Measurements from ENCODE around the gene KCNJ14.

The KCNJ14 gene

DNA sequence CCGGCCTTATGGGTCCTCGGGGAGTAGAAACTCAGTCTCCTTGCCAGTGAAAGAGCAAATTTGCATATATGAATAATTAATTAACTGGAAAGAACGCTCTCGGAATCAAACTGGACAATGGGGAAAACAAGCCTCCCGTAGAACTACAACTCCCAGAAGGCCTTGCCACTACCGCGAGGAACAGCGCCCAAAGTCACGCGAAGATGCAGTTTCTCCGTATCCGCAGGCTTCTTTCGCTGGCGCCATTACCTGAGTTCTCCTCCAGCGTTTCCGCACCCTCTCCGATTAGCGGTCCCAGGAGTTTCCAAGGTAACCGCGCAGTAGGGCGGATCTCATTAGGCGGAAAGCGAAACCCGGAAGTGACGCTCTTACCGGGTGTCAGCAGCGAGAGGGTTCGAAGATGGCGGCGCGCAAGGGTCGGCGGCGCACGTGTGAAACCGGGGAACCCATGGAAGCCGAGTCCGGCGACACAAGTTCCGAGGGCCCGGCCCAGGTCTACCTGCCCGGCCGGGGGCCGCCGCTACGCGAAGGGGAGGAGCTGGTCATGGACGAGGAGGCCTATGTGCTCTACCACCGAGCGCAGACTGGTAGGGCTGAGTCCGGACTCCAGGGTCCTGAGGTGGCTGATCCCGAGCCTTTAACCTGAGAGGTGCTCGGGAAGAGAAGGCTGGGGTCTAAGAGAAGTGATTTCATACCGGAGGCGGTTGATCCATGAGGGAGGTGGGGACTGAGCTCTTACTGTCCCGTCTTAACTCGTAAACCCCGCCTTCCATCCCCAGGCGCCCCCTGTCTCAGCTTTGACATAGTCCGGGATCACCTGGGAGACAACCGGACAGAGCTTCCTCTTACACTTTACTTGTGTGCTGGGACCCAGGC is 9.5 kb upstream of the KCNJ14 start, which contains the start of gene GRWD1:
GRWD1 (plus strand) TSS at position 378 of the 876 bp plus-strand sequence; CDS start at position 401, 23 bp downstream.
- peak; percentile 95 to 96 for DNase-seq

DNA sequence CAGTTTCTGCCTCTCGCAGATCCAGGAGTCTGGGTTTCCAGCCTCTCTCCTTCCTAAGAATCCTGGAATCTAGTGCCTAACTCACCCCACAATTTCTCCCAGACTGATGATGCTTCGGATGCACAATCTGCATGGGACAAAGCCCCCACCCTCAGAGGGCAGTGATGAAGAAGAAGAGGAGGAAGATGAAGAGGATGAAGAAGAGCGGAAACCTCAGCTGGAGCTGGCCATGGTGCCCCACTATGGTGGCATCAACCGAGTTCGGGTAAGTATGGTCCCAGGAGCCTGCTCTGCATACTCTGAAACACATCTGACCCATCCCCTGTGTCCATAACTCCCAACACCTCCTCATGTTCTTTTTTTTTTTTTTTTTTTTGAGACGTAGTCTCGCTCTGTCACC is 8.8 kb upstream of the KCNJ14 start:
- no peak for DNase-seq

DNA sequence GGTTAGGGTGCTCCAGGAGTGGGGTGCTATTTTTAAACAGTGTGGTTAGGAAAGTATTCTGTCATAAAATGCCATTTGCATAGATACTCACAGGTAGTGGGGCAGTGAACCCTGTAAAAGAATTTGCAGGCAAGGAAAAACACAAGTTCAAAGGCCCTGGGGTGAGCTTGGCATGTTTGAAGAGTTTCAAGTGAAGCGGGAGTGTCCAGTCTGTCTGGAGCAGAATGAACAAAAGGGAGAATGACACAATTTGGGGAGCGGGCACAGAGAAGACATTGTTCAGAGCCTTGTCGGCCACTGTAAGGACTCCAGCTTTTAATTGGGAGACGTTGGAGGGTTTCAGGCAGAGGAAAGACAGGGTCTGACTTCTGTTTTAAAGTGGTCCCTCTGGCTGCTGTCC is 6.8 kb upstream of the KCNJ14 start:
- no peak for DNase-seq

DNA sequence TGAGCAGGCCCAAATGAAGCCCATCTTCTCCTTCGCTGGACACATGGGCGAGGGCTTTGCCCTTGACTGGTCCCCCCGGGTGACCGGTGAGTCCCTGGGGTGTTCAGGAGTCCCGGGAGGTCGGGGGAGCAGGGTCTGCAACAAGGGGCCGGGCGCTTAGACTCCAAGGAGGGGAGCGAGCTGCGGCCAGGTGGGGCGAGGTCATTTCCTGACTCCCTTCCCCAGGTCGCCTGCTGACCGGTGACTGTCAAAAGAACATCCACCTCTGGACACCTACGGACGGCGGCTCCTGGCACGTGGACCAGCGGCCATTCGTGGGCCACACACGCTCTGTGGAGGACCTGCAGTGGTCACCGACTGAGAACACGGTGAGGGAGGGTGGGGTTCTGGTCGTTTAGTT is 4.9 kb upstream of the KCNJ14 start:
- DNase-seq: no peak

DNA sequence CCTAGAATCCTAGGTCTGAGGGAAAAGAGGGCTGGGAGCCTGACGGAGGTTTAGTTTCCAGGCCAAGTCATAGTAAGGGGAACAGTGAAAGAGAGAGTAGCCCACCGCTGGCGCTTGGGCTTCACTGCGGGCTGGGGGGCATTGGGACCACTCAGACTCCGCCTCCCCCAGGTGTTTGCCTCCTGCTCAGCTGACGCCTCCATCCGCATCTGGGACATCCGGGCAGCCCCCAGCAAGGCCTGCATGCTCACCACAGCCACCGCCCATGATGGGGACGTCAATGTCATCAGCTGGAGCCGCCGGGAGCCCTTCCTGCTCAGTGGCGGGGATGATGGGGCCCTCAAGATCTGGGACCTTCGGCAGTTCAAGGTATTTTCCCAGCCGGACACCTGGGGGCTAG is 4.5 kb upstream of the KCNJ14 start:
- no peak for DNase-seq

DNA sequence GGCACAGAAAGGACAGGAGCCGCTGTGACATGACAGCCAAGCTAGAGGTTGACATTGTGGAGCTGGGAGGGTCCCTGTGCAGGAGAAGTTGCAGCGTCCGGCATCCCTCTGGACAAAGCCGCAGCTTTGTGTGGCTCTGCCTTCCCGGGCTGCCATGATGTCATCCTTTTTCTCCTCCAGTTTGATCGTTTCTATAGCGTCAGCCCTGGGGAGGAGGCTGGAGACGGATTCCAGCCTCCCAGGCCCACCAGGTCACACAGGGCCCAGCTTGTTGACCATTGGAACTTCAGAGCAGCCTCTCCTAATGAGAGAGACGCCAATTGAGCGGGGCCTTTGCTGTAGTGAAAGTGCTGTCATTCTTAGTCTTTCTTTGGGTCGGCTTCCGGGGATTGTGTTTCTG is 3.8 kb upstream of the KCNJ14 start:
- DNase-seq: no peak

DNA sequence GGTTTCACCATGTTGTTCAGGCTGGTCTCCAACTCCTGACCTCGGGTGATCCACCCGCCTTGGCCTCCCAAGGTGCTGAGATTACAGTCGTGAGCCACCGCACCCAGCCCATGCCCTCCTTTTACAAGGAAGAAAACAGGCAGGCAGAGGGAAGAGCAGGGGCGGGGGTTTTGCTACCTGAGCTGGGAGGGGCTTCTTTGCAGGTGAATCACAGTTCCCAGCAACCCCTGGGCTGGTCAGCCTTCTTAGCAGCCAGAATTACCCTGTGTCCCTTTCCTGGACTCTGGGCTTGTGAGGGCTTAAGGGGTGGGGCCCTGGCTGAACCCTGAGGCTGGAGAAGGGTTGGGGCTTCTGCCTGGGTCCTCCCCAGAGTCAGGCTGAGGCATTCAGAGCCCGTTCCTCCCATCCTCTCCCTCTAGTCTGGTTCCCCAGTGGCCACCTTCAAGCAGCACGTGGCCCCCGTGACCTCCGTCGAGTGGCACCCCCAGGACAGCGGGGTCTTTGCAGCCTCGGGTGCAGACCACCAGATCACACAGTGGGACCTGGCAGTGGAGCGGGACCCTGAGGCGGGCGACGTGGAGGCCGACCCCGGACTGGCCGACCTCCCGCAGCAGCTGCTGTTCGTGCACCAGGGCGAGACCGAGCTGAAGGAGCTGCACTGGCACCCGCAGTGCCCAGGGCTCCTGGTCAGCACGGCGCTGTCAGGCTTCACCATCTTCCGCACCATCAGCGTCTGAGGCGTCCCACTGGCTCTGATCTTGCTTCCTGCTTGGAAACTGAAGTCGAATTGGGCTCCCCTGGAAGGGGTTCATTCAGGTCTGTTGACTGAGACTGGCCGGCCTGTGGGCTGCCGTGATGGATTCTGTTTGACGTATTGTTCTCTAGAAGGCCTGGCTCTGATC is 2.8 kb upstream of the KCNJ14 start:
- no peak for DNase-seq

DNA sequence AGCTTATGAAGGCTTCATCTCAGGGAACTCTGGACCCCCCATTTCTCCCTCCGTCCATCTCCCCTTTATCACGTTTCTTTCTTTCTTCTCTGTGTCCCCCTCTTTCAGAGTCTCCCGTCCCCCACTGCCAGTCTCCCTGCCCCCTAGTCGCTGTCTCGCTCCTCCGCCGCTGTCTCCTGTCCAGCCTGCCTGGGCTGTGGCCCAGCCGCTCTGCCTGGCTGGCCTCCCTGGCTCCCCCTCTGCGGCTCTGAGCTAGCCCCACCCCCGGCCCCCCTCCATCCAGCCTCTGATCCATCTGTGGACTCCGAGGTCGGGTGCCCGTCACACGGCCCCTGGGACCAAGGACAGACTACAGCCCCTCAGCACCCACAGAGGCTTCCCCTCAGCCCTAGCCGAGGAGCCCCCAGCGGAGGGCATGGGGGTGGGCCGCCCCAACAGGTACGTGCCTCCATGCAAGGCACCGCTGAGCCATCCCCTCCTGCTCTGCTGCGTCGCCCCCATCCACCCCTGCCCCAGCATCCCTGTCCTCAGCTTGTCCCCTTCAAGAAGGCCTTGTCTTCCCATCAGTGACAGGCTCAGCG is 1.1 kb upstream of the KCNJ14 start:
- DNase-seq: no peak

DNA sequence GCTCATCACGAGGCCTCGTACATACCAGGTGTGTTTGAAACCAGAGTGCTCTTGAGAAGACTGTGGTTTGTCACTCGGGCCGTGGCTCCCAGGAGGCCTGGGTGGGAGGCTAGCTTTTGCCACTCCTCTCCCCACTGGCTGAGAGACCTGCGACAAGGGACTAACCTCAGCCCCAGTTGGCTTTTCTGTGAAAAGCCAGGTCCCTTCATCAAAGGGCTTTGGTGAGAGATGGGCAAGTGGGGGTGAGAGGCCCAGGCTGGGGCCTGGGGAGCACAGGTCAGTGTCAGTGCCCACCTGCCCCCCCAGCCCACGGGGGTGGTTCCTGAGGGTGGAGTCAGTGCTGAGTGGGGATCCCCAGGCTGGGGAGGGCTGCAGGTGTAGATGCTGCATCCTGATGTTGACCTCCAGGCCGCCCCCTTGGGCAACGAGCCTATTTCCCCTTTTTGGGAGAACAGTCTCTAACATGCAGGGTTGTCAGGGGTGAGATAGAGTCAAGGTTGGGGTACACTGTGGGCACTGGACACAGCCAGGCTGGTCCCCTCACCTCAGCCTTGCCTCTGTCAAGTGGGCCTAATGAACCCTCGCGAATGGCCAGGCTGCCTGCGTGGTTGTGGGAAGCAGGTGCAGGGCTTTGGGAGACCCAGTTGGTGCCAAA is 661 bp downstream of the KCNJ14 start:
- no peak for DNase-seq

DNA sequence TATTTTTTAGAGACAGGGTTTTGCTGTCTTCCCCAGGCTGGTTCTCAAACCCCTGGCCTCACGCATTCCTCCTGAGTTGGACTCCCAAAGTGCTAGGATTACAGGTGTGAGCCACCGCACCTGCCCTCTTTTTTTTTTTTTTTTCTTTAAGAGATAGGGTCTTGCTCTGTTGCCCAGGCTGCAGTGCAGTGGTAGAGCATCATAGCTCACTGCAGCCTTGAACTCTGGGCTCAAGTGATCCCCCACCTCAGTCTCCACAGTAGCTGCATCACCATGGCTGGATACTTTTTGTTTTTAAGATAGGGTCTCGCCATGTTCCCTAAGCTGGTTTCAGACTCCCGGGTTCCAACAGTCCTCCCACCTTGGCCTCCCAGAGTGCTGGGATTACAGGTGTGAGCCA is 1.5 kb downstream of the KCNJ14 start:
- no peak for DNase-seq

DNA sequence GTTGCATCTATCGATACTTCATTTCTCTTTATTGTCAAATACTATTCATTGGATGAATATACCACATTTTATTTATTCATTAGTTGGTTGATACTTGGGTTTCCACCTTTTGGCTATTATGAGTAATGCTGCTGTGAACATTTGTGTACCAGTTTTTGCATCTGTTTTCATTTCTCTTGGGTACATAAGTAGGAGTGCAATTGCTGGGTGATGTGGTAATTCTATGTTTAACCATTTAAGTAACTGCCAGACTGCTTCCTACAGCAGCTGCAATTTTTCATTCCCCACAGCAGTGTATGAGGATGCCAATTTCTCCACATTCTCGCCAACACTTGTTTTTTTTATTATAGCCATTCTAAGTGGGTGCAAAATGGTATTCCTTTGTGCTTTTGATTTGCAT is 2.6 kb downstream of the KCNJ14 start:
- no peak for DNase-seq

DNA sequence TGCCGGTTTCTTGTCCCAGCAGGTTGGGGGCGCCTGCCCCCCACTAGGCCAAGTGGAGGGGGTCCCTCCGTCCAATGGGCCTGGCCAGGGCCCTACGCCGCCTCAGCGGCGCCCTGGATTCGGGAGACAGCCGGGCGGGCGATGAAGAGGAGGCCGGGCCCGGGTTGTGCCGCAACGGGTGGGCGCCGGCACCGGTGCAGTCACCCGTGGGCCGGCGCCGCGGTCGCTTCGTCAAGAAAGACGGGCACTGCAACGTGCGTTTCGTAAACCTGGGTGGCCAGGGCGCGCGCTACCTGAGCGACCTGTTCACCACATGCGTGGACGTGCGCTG is 6.2 kb downstream of the KCNJ14 start:
- no peak for DNase-seq

DNA sequence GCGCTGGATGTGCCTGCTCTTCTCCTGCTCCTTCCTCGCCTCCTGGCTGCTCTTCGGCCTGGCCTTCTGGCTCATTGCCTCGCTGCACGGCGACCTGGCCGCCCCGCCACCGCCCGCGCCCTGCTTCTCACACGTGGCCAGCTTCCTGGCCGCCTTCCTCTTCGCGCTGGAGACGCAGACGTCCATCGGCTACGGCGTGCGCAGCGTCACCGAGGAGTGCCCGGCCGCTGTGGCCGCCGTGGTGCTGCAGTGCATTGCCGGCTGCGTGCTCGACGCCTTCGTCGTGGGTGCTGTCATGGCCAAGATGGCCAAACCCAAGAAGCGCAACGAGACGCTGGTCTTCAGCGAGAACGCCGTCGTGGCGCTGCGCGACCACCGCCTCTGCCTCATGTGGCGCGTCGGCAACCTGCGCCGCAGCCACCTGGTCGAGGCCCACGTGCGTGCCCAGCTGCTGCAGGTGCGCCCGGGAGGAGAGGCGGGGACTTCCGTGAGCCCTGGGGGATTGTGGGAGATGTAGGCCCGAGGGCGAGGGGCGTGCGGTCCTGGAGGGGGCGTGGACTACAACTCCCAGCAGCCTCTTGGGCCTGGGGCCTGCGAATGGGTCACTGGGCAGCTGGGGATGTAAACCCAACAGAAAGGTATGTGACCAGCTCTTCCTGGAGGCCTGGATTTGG is 6.7 kb downstream of the KCNJ14 start:
- no peak for DNase-seq

DNA sequence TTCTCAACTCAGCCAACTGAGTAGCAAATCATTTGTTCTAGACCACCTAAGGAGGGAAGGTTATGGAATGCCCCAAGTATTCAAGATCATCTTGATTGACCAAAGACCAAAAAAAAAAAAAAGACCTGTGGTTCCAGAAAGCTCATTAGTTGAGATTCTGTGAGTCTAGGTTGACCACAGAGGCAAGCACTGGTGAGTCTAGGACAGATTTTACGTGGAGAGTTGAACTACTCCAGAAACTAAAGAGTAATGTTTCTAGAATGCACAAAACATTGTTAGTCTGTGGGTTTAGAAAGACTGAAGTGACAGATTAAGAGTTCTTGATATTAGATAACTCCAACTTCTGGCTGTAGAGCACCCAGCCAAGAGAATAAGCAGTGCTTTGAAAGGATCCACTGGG is 9.8 kb downstream of the KCNJ14 start:
- no peak for DNase-seq

DNA sequence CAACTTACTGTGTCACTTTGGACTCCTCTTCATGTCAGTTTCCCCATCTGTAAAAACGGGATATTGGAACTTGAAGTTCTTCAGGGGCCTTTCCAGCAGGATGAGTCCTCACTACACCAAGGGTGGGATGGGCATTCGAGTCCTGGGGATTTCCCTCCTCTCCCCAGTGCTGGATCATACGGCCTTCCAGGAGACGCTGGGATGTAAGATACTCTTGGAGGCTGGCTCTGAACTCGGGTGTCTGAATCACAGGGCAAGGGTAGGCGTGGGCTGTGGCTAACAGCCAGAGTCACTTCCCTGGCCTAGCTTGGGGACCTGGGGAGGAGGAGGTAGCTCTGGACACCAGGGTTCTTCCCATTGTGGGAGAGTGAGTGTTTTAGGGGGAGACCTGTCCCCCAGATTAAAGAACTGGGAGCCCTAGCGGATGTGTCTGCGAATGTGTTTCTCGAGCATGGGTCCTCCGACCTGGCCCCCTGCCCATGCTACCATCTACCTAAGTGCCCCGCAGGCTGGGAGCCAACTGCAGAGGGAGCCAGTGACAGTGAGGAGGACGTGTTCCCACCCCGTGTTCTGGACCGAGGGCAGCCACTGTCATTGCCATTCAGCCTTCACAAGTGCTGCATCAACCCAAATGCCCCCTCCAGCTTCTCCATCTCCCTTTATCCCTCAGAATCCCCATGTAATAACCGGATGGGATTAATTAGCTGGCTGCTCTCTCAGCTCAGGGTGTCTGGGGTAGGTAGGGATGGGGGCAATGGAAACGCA is 11.4 kb downstream of the KCNJ14 start:
- peak; percentile 22 to 62 for DNase-seq

DNA sequence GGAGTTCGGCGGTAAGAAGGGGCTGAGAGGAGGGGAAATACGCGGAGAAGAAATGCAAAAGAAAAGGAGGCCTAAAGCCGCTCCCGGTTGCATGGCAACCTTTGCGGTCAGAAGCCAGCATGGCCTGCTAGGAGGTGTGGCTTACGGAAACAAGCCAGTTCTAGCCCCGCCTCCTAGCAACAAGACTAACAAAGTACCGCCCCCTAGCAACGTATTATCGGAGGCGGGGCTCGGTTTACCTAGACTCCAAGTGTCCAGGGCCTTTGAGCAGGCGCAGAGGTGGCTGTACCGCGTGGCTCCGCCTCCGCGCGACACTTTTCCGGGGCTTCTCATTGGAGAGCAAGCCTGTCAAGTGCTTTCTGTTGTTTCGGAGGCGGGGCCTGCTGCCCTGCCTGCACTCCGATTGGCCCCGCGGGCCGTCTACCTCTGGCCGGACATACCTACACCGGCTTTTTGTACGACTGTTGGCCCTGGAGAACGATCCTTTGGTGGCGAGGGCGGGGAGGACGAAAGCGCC is 13.5 kb downstream of the KCNJ14 start:
- DNase-seq: peak; percentile 100

DNA sequence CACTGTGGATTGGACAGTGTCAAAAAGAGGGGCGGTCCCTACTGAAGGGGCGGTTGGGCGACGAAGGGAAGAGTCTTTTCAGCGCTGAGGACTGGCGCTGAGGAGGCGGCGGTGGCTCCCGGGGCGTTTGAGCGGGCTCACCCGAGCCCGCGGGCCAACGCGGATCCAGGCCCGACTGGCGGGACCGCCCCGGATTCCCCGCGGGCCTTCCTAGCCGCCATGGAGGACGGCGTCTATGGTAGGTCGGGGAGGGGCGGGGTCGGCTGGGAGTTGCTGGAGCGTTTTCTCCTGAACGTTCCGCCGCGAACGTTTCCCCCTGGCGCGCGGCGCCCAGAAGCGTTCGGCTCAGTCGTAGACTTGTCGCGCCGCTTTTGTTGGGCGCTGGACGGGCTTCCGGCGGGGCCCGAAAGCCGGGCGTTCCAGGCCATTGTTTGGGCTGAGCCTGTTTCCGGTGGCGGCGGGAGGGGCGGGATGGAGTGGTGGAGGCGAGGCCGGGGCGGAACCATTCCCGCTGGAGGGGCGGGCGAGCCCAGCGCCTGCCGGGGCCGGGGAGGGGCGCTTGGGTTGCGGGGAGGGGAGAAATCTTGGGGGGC is 14.0 kb downstream of the KCNJ14 start, which contains the start of gene CYTH2:
CYTH2 (plus strand) TSS at position 81 of the 593 bp plus-strand sequence; CDS start at position 220, 139 bp downstream.
- peak; percentile 61 to 72 for DNase-seq

DNA sequence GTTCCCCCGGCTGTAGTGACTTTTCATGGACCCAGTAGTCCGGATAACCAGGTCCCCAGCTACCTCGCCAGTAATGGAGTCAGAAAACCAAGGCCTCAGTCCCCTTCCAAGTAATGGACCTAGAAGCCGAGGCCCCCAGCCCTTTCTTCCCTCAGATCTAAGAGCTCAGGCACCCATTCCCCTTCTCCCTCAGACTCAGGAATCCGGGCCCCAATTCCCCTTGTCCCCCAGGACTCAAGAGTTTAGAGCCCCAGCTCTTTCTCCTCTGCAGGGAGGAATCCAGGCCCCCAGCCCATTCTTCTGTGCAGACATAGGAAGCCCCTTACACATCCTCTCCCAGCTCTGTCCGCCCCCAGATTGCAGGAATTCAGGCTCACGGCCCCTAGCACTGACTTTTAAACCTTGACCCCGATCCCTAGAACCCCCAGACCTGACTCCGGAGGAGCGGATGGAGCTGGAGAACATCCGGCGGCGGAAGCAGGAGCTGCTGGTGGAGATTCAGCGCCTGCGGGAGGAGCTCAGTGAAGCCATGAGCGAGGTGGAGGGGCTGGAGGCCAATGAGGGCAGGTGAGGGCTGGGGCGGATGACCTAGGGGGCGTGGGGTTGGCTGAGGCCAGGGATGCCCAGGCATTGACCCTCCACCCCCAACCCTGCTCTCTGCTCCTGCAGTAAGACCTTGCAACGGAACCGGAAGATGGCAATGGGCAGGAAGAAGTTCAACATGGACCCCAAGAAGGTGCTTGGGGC is 14.7 kb downstream of the KCNJ14 start:
- DNase-seq: no peak

DNA sequence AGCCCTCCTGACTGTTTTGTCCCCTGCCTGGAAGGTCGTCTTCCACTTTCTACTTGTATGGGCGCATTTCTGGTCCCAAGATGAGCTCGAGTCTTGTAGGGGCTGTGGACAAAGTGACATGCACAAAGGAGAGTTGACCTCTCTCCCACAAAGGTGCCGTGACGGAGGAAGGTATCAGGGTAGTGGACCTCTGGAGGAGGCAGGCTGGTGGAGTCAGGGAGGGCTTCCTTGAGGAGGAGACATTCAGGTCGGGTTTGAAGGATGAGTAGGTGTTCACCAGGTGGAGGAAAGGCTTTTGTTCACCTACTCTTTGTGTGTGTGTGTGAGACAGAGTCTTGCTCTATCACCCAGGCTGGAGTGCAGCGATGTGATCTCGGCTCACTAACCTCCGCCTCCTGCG is 15.5 kb downstream of the KCNJ14 start:
- no peak for DNase-seq

DNA sequence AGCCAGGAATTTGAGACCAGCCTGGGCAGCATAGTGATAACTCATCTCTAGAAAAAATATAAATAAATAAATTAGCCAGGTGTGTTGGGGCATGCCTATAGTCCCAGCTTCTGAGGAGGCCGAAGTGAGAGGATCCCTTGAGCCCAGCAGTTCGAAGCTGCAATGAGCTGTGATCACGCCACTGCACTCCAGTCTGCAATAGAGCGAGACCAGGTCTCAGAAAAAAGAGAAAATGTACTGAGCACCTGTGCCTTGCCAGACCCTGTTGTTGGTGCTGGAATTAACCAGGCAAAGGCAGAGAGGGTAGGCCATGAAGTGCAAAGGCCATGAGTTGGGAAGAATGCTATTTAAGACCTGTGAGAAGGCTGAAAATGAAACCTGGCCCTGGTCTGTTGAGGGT is 16.5 kb downstream of the KCNJ14 start:
- DNase-seq: no peak
